Prostate gland (tissue), 2 donors: ENCODE measurements around the gene FBXO47. TPM values are rescaled to one million over a fixed set of nuclear protein-coding genes. Genes with fewer than 3 reads are reported as not detected.
"Not testable (repeated sequence)": the region's sequence is repeated elsewhere in the genome, so short reads cannot be mapped to it uniquely, and the experiment has no call there.

Source experiments
- DNase-seq: peaks from one replicate; pipeline ENCODE4 v3.0.0-alpha.2; 2019; ENCODE audit warnings: low spot score
- H3K27ac ChIP-seq, 2 donors: fragments of 200-600 bp; sonication (generic); 2 replicates each; pipeline ENCODE4 v1.5.1; 2017 to 2019
- H3K27me3 ChIP-seq: fragments of 200-600 bp; sonication (generic); replicated peaks from 2 replicates; pipeline ENCODE4 v1.5.1; 2019; ENCODE audit not compliant: insufficient read depth
- H3K36me3 ChIP-seq, 2 donors: fragments of 200-600 bp; sonication (generic); 1 replicate in 1 of 2; 2 replicates in 1 of 2; pipeline versions ENCODE4 v1.5.1 to v1.8.1; 2017 to 2019
- H3K4me1 ChIP-seq: fragments of 200-600 bp; sonication (generic); replicated peaks from 2 replicates; pipeline ENCODE4 v1.5.1; 2019
- H3K4me3 ChIP-seq, 2 donors: fragments of 200-600 bp; sonication (generic); 2 replicates each; pipeline ENCODE4 v1.5.1; 2017 to 2019
- H3K9me3 ChIP-seq: fragments of 200-600 bp; sonication (generic); 2 replicates; pipeline ENCODE4 v1.5.1; 2017
- CTCF ChIP-seq, 4 experiments: fragments of 200-600 bp in 2 of 4; fragments of 450-650 bp in 2 of 4; sonication (generic) in 2 of 4; IDR thresholded peaks; 1 replicate in 3 of 4; 2 replicates in 1 of 4; pipeline ENCODE4 v1.5.1; 2016 to 2019; ENCODE audit warnings: antibody characterized with exemption in 4 of 4, mild to moderate bottlenecking in 2 of 4, moderate library complexity in 2 of 4
- POLR2A ChIP-seq: fragments of 450-650 bp; IDR thresholded peaks from one replicate; pipeline ENCODE4 v1.6.1; 2016; ENCODE audit warnings: antibody characterized with exemption, mild to moderate bottlenecking
- POLR2AphosphoS5 ChIP-seq: sonication (generic); formaldehyde crosslinking; IDR thresholded peaks from one replicate; pipeline ENCODE4 v1.6.1; 2017; ENCODE audit warnings: antibody characterized with exemption
- WGBS: methylation state at CpG from one replicate; pipeline ENCODE4 v1.1.5; 2018; 5-methylcytosine and 5-hydroxymethylcytosine counted together
- intact Hi-C: fragments of 100-400 bp; cut with DNase I; formaldehyde crosslinking; loops from one replicate; pipeline ENCODE4 v1.14.2; 2022
- total RNA-seq, 2 donors: library from RNA; depleted of rRNA; stranded (reverse); fragments of >200 nt; gene quantifications; one replicate each; pipeline ENCODE4 v1.1.0, GENCODE V29; 2016

The FBXO47 gene
- total RNA-seq, 2 donors from 2014 or later, result 5.1 TPM; not detected in 1

GRCh38 chr17:38943607-38944006, 23.6 kb downstream of the FBXO47 start:
- DNase-seq, result no peak
- H3K4me1 ChIP-seq, result no peaks in the 10 kb centered on the region
- H3K4me3 ChIP-seq, result no peak overlapping the region
- no peaks in the 10 kb centered on the region for H3K27me3 ChIP-seq
- WGBS, result 50% methylated on average over 8 of the region's 8 CpGs
- H3K36me3 ChIP-seq, result no peaks in the 10 kb centered on the region
- no peak for TF ChIP-seq POLR2A
- no peak for TF ChIP-seq CTCF (IDR thresholded peaks at IDR 0.05)
- TF ChIP-seq POLR2AphosphoS5, result no peak
- no peaks in the 10 kb centered on the region for H3K9me3 ChIP-seq
- no peak overlapping the region for H3K27ac ChIP-seq
- intact Hi-C loops, result no loop called here

GRCh38 chr17:38942696-38943334, 24.4 kb downstream of the FBXO47 start:
- H3K4me1 ChIP-seq, result no peaks in the 10 kb centered on the region
- intact Hi-C loops, result no loop called here
- no peak overlapping the region for H3K27ac ChIP-seq
- DNase-seq, result no peak
- no peaks in the 10 kb centered on the region for H3K27me3 ChIP-seq
- no peaks in the 10 kb centered on the region for H3K9me3 ChIP-seq
- 6% methylated on average over 4 of the region's 4 CpGs for WGBS
- TF ChIP-seq POLR2AphosphoS5 (no peak), POLR2A (no peak), CTCF (IDR thresholded peaks at IDR 0.05) (no peak)
- no peaks in the 10 kb centered on the region for H3K36me3 ChIP-seq
- no peak overlapping the region for H3K4me3 ChIP-seq

- 81% methylated on average over 1 of the region's 1 CpG for WGBS
- DNase-seq, result no peak
- Histone ChIP-seq H3K27ac (no peak overlapping the region), H3K27me3 (no peaks in the 10 kb centered on the region), H3K4me1 (no peaks in the 10 kb centered on the region), H3K9me3 (no peaks in the 10 kb centered on the region), H3K4me3 (no peak overlapping the region), H3K36me3 (no peaks in the 10 kb centered on the region)
- intact Hi-C loops, result no loop called here
- TF ChIP-seq CTCF (IDR thresholded peaks at IDR 0.05), result no peak
- TF ChIP-seq POLR2AphosphoS5, result no peak
- no peak for TF ChIP-seq POLR2A
Measured at GRCh38 chr17:38940404-38940803, 26.8 kb downstream of the FBXO47 start.

- no peaks in the 10 kb centered on the region for H3K9me3 ChIP-seq
- DNase-seq, result no peak
- H3K27me3 ChIP-seq, result no peaks in the 10 kb centered on the region
- H3K4me1 ChIP-seq, result no peaks in the 10 kb centered on the region
- intact Hi-C loops, result no loop called here
- TF ChIP-seq POLR2A, result no peak
- TF ChIP-seq POLR2AphosphoS5, result no peak
- TF ChIP-seq CTCF (IDR thresholded peaks at IDR 0.05), result no peak
- no peak overlapping the region for H3K4me3 ChIP-seq
- H3K36me3 ChIP-seq, result no peaks in the 10 kb centered on the region
- H3K27ac ChIP-seq, result no peak overlapping the region
Measured at GRCh38 chr17:38939987-38940386, 27.2 kb downstream of the FBXO47 start.

- H3K27ac ChIP-seq, intact Hi-C loops, H3K4me1 ChIP-seq, H3K9me3 ChIP-seq, DNase-seq, H3K36me3 ChIP-seq, H3K4me3 ChIP-seq, H3K27me3 ChIP-seq: not testable (repeated sequence)
- WGBS, result 71% methylated on average over 9 of the region's 9 CpGs
Measured at GRCh38 chr17:38933962-38934361, 33.2 kb downstream of the FBXO47 start.

GRCh38 chr17:38930782-38931181, 36.4 kb downstream of the FBXO47 start:
- H3K9me3 ChIP-seq, H3K4me1 ChIP-seq, H3K27me3 ChIP-seq, H3K27ac ChIP-seq, H3K4me3 ChIP-seq, DNase-seq, H3K36me3 ChIP-seq, intact Hi-C loops: not testable (repeated sequence)
- WGBS, result 95% methylated on average over 7 of the region's 36 CpGs
